ENCODE results near the gene CETN1.

The CETN1 gene

DNA sequence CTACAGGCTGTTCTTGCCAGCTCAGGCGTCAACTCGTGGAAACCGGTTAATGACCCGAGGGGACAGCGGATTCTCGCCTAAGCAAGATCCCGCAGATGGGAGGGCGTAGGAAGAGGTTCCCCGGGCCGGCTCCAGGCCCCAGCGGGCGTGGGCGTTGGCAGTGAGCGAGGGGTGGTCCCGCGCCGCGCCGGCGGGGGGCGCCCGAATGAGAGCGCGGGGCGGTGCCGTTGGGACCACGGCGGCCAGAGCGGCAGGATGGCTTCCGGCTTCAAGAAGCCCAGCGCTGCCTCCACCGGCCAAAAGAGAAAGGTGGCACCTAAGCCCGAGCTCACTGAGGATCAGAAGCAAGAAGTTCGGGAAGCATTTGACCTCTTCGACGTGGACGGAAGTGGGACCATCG is at the start of gene CETN1:
Gene CETN1 (plus strand): TSS at position 227 of the 400 bp plus-strand sequence. CDS start 29 bp downstream, at position 256.
- no peak for DNase-seq (ENCODE audit: low spot score)

DNA sequence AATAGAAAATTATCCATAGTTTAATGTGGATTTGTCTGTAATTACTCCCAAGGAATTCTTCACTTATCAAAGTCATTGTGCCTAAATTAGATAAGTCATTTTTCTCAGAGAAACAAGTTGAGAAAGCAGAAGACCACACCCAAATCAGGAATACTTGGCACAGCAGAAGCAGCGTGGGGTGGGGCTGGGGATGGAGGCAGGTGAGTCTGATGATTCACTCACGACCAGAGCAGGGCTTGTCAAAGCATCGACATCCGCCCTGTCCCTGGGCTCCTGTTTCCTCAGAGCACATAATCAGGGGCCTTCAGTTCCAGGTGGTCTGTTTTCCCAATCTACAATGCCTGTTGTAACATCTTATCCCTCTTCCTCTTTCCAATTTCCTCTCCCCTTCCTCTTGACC is 48.2 kb upstream of the CETN1 start:
- DNase-seq (ENCODE audit: low spot score): no peak

DNA sequence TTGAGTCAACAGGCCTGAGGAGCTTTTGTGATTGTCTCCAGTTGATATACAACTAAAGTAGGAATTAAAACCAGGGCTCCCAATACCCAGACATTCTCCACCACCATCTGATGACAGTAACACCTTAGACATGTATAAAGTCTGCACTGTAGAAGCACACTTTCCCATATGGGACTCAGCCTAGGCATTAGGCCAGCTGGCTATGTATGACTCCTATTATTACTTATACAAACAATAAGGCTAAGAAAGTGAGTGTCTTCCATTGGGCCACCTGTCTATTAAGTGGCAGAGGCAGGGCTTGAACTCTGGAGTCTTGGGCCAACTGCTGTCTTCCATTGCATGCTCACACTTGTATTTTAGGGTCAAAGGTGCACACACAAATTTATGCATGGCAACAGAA is 47.5 kb upstream of the CETN1 start:
- no peak for DNase-seq (ENCODE audit: low spot score)

DNA sequence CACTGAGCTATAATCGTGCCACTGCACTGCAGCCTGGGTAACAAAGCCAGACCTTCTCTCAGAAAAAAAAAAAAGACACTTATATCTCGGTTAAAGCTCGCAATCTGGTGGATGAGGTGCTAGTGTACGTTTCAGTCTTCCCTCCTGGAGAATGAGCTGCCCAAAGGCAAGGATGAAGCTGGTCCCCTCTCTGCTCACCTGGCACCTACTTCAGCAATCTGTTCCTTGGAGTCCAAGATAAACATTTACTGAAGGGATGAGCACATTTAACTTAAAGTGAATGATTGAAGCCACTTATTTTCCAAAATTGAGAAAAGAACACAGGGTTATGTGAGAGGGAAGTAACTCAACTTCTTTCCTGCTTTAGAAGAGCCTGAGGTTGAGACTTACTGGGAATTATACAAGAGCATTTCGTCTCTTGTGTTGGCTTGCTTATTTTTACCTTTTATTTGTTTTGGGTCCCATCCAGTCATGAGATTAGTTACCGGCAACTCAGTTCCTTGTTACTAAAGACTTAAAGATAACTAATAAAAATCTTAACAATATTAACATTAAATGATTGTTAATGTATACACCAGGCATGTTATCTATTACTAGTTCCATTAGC is 46.1 kb upstream of the CETN1 start:
- no peak for DNase-seq (ENCODE audit: low spot score)

- DNase-seq (ENCODE audit: low spot score): no peak
Observed at GRCh38 chr18:543447-544078, 36.6 kb upstream of the CETN1 start.

- DNase-seq (ENCODE audit: low spot score): no peak
Observed at GRCh38 chr18:549967-550366, 30.2 kb upstream of the CETN1 start.

- DNase-seq (ENCODE audit: low spot score): no peak
Observed at GRCh38 chr18:551404-552061, 28.6 kb upstream of the CETN1 start.

DNA sequence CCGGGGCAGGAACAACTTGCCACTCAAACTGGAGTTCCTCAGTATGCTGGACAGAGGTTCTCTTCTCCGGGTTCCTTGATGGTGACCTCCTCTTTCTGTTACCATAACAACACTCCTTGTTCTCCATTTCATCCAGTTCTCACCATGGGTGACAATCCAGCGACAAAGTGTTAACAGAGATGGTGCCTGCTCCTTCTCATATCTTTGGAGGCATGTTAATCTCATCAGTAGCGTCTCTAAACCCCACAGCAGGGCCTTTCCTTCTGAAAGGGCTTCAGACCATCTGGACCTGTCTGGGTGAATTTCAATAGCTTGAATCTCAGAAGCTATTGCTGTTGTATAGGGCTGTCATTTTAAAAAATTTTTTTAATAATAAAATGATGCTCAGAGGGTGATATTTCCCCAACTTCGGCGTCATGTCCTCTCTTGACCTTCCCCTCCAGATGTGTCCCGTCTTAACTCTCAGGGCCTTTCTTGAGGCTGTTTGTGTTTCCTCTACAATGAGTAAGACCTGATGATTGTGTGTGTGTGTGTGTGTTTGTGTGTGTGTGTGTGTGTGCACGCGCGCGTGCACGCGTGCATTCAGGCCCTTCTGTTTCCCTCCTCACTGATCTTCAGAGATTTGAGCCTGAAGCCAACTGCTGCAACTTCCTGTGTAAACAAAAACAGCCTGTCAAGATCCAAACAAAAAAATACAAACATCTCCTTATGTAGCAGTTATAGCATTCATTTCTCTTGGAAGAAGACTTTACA is 24.3 kb upstream of the CETN1 start:
- DNase-seq (ENCODE audit: low spot score): no peak

GRCh38 chr18:564708-565561 is 15.2 kb upstream of the CETN1 start:
- no peak for DNase-seq (ENCODE audit: low spot score)

GRCh38 chr18:565562-566061 is 14.6 kb upstream of the CETN1 start:
- DNase-seq (ENCODE audit: low spot score): no peak

GRCh38 chr18:567122-567521 is 13.1 kb upstream of the CETN1 start:
- no peak for DNase-seq (ENCODE audit: low spot score)

DNA sequence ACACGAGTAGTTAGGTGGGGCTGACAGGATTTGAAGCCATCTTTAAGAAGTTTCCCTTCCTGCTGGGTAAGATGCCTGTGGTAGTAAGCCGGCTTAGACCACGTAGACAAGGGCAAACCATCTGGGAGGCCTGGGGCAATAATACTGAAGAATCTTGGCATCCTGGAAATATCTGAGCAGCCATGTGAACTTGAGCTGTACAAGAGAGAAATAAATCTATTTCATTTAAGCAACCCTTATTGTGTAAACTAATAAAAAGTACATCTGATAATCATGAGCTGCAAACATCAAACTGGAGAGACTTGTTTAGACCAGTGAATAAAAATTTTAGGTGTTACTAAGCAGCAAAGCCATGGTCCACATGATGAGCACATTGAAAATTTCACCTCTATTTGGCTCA is 11.4 kb upstream of the CETN1 start:
- DNase-seq (ENCODE audit: low spot score): no peak

GRCh38 chr18:570256-570655 is 9.9 kb upstream of the CETN1 start:
- no peak for DNase-seq (ENCODE audit: low spot score)

DNA sequence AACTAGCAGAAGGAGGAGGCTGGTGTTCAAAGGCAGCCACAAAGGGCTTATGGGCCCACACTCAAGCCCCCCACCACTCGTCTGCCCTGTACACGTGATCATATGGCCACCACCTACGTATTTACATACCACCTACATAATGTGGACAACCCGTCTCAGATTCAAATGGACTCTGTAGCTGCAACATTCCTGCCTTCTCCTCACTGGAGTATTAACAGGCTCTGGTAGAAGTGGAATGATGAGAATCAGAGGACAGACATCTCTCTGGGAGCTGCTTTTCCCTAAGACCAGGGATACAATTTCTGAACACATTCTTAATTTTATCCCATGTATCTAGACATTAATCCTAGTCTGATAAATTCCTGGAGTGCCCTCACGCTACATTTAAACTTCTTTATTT is 9.5 kb upstream of the CETN1 start:
- no peak for DNase-seq (ENCODE audit: low spot score)

GRCh38 chr18:572091-572830 is 7.9 kb upstream of the CETN1 start:
- DNase-seq (ENCODE audit: low spot score): no peak

- DNase-seq (ENCODE audit: low spot score): no peak
Observed at GRCh38 chr18:572831-573289, 7.3 kb upstream of the CETN1 start.

GRCh38 chr18:573385-573784 is 6.8 kb upstream of the CETN1 start:
- DNase-seq (ENCODE audit: low spot score): no peak

DNA sequence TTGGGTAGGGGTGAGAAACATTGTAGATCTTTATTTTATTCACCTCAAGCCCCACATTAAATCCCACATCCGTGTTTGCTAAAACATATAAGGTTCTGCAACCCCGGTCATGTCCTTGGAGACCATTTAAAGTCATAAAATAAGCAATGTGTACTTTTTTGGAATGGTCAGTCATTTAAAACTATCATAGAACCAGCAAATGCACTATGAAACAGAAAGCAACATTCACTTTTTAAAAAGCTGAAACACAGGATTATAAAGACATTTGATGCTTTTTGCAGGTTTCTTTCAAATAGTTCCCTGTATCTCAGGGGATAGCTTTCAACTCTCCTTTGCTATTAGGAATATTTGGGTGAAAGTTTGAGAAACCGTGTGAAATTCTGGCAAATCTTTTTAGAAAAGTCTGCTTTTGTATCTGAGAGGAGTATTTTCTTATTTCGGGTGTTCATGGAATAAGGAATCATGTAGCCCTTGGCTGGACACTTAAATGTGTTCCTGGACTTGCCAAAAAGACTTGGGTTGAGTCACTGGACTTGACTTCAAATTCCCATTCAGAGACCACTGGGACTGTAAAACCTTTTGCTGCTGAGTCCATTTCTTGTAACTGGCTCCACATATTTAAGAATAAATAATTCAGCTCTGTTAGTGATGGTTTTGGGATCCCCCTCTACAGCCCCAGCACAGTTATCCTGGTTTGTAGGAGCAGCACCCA is 5.9 kb upstream of the CETN1 start:
- DNase-seq (ENCODE audit: low spot score): no peak

DNA sequence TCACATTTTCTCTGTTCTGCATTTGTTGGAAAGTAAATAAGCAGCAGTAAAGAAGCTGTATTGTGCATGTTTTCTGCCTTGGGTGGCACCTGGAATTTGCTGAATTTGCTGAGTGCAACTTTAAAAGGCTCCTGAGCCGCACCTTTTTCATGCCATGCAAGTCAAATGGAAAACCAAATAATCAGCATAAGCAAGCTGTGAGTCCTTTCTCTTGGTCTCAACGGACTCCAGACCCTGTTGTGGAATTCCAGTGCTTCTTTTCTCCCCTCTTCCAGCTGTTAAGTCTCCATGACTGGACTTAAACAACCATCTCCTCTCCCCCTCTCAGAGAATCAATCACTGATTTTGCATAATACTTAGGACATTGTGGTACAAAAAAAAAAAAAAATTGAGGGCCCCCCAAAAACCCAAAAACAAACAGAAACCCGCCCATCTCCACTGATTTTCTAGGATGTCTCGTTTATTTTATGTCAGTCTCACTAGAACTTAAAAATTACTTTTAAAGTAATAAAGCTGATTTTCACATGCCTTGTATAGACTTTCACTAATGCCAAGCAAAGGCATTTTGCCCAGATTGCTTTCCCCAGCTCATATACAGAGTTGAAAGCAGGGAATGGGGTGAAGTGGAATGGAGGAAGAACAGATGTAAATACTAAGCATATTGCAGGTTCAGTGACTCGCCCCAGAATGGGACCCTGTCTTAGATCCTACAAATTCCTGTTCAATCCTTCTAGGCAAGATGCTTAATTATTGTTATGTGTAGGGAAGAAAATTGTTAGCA is 5.1 kb upstream of the CETN1 start:
- DNase-seq (ENCODE audit: low spot score): no peak
